K562 (cell line): Measurements from ENCODE around the gene SAFB. TPM values are rescaled to one million over a fixed set of nuclear protein-coding genes. Genes with fewer than 3 reads are reported as not detected.

ENCODE experiments used
- BCOR ChIP-seq: fragments of 450-650 bp; IDR thresholded peaks from 2 replicates; pipeline ENCODE4 v1.6.1; 2016
- BHLHE40 ChIP-seq: IDR thresholded peaks from 2 replicates; pipeline ENCODE4 v1.6.1; 2011; ENCODE audit warnings: low read length, improper control_type of control experiment
- DDX20 ChIP-seq: fragments of 450-650 bp; IDR thresholded peaks from 2 replicates; pipeline ENCODE4 v1.6.1; 2016; ENCODE audit warnings: missing genetic modification characterization, low read depth, mild to moderate bottlenecking, missing compliant biosample characterization, moderate library complexity
- EP300 ChIP-seq: IDR thresholded peaks from 2 replicates; pipeline ENCODE4 v1.6.1; 2012; ENCODE audit warnings: low read length, improper control_type of control experiment
- GABPA ChIP-seq: fragments of 200-800 bp; sonication (Bioruptor generic); conservative IDR thresholded peaks from 2 replicates; pipeline ENCODE4 v1.6.1; 2016; ENCODE audit warnings: low read depth, missing genetic modification characterization, missing compliant biosample characterization
- KLF16 ChIP-seq: IDR thresholded peaks from 2 replicates; pipeline ENCODE4 v1.6.1; 2016; ENCODE audit warnings: antibody characterized with exemption
- LCOR ChIP-seq: sonication (generic); formaldehyde crosslinking; IDR thresholded peaks from 2 replicates; pipeline ENCODE4 v1.8.0; 2022; ENCODE audit warnings: mild to moderate bottlenecking, missing genetic modification reagents
- MTA2 ChIP-seq: fragments of 450-650 bp; IDR thresholded peaks from 2 replicates; pipeline ENCODE4 v1.6.1; 2016; ENCODE audit warnings: low read depth
- NR4A1 ChIP-seq, 2 experiments: fragments of 250-450 bp in 1 of 2; fragments of 450-650 bp in 1 of 2; sonication (Bioruptor Pico) in 1 of 2; IDR thresholded peaks; 2 replicates each; pipeline versions ENCODE4 v1.4.0 to v1.6.1; 2016 to 2020; ENCODE audit warnings: mild to moderate bottlenecking in 2 of 2, missing compliant biosample characterization in 1 of 2, missing genetic modification characterization in 1 of 2, moderate library complexity in 1 of 2
- PCBP2 ChIP-seq: fragments of 200-400 bp; formaldehyde crosslinking; IDR thresholded peaks from 2 replicates; pipeline ENCODE4 v1.6.1; 2018; ENCODE audit warnings: low read length, low read depth, mild to moderate bottlenecking, moderate library complexity; ENCODE audit not compliant: poor library complexity, severe bottlenecking
- PHF20 ChIP-seq: fragments of 450-650 bp; IDR thresholded peaks from 2 replicates; pipeline ENCODE4 v1.6.1; 2018; ENCODE audit not compliant: partially characterized antibody
- RBM22 ChIP-seq: fragments of 200-400 bp; formaldehyde crosslinking; IDR thresholded peaks from 2 replicates; pipeline ENCODE4 v1.6.1; 2018; ENCODE audit warnings: low read length, low read depth; ENCODE audit not compliant: poor library complexity, severe bottlenecking
- SAFB ChIP-seq: fragments of 200-400 bp; formaldehyde crosslinking; IDR thresholded peaks from 2 replicates; pipeline ENCODE4 v1.6.1; 2017; ENCODE audit warnings: low read depth, low read length, borderline replicate concordance
- SP1 ChIP-seq: sonication (generic); formaldehyde crosslinking; IDR thresholded peaks from 2 replicates; pipeline ENCODE4 v1.8.1; 2022; ENCODE audit warnings: mild to moderate bottlenecking, missing genetic modification reagents
- TBL1XR1 ChIP-seq, 2 experiments: IDR thresholded peaks; 2 replicates each; pipeline ENCODE4 v1.6.1; 2012; ENCODE audit warnings: improper control_type of control experiment in 2 of 2, low read length in 2 of 2, mild to moderate bottlenecking in 1 of 2
- XRCC5 ChIP-seq: fragments of 200-400 bp; formaldehyde crosslinking; IDR thresholded peaks from 2 replicates; pipeline ENCODE4 v1.6.1; 2017; ENCODE audit warnings: low read depth, mild to moderate bottlenecking, low read length
- ZBTB8A ChIP-seq: fragments of 450-650 bp; IDR thresholded peaks from 2 replicates; pipeline ENCODE4 v1.6.1; 2018; ENCODE audit warnings: mild to moderate bottlenecking, moderate library complexity; ENCODE audit not compliant: partially characterized antibody
- ZNF121 ChIP-seq: sonication (generic); formaldehyde crosslinking; conservative IDR thresholded peaks from 2 replicates; pipeline ENCODE4 v1.8.0; 2022; ENCODE audit warnings: missing genetic modification reagents
- ZNF174 ChIP-seq: fragments of 250-450 bp; sonication (Bioruptor Pico); IDR thresholded peaks from 2 replicates; pipeline ENCODE4 v1.4.0; 2020; ENCODE audit warnings: mild to moderate bottlenecking
- ZNF197 ChIP-seq: fragments of 200-800 bp; sonication (Bioruptor generic); IDR thresholded peaks from 2 replicates; pipeline ENCODE4 v1.6.1; 2016; ENCODE audit warnings: low read depth, missing genetic modification characterization, missing compliant biosample characterization
- ZNF253 ChIP-seq: fragments of 250-450 bp; sonication (Bioruptor Pico); conservative IDR thresholded peaks from 2 replicates; pipeline ENCODE4 v1.6.1; 2021; ENCODE audit warnings: mild to moderate bottlenecking
- ZNF695 ChIP-seq: fragments of 450-650 bp; formaldehyde crosslinking; IDR thresholded peaks from 2 replicates; pipeline ENCODE4 v1.4.0; 2020; ENCODE audit warnings: mild to moderate bottlenecking, moderate library complexity
- polyA plus RNA-seq, 8 experiments: library from polyadenylated mRNA; depleted of rRNA in 4 of 8; stranded (reverse) in 5 of 8; unstranded in 3 of 8; fragments of >200 nt; fragmentation: Nextera tagmentation in 2 of 8; fragmentation: Illumina TruSeq in 1 of 8; extraction: Ambion mirVana in 2 of 8; extraction: Trizol in 1 of 8; gene quantifications; 2 replicates each; pipeline versions ENCODE4 v1.2.1 to v1.2.3, GENCODE V29; 2011 to 2014; ENCODE audit warnings: inconsistent platforms in 1 of 8, missing spikeins in 1 of 8
- total RNA-seq, 7 experiments: library from RNA; depleted of rRNA in 6 of 7; stranded (reverse); fragments of >200 nt in 6 of 7; fragmentation: Illumina TruSeq in 2 of 7; extraction: Trizol in 2 of 7; gene quantifications; 2 replicates each; pipeline versions ENCODE4 v1.2.1 to v1.2.3, GENCODE V29; 2011 to 2021; ENCODE audit warnings: low replicate concordance in 1 of 7
- TF ChIP-seq, protein P1 (sequence below): fragments of 250-450 bp; sonication (Bioruptor Pico); IDR thresholded peaks from 2 replicates; pipeline ENCODE4 v1.8.0; 2021; ENCODE audit warnings: borderline replicate concordance, mild to moderate bottlenecking, moderate library complexity; ENCODE audit not compliant: poor library complexity, severe bottlenecking
- TF ChIP-seq, protein P2 (sequence below): fragments of 450-650 bp; IDR thresholded peaks from 2 replicates; pipeline ENCODE4 v1.6.1; 2018; ENCODE audit warnings: mild to moderate bottlenecking, low read depth; ENCODE audit not compliant: partially characterized antibody
- TF ChIP-seq, protein P3 (sequence below): fragments of 250-450 bp; sonication (Bioruptor Pico); IDR thresholded peaks from 2 replicates; pipeline ENCODE4 v1.8.0; 2022; ENCODE audit warnings: inconsistent platforms, mild to moderate bottlenecking, moderate library complexity, borderline replicate concordance
- TF ChIP-seq, protein P4 (sequence below): IDR thresholded peaks from 2 replicates; pipeline ENCODE4 v1.6.1; 2014; ENCODE audit warnings: antibody characterized with exemption

The SAFB gene
- total and polyA plus RNA-seq, 9 of the 15 experiments (the other 6 are each of a cell fraction or from before 2014, with no cell fraction given) = 1.1 to 151 (median 83.1) TPM

DNA sequence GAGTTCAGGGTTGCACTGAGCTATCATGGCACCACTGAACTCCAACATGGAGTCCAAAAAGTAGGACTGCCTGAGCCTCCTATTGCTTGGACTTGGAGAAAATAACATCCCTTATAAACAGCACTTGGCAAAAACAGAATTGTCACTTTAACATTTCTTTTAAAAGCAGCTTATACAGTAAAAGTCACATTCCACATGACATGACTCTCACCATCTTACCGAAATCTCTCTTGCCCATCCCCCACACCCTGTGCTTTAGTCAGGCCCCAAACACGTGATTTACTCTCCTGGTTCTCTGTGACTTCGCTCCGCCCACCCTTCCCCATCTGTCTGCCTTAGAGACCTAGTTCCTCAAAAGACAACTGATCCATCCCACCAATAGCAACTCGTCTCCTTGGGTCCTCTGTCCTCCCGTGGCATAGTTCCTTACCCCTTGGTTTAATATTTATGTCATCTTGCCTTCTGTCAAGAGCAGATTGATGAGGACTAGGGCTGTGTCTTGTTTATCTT is 4.6 kb downstream of the SAFB start (continued):
- TF ChIP-seq ZNF253 = no peak
- TF ChIP-seq ZNF197 (CRISPR knock-in tag) = peak; percentile 99
- TF ChIP-seq MTA2 = no peak
- TF ChIP-seq ZNF174 = peak; percentile 85; the same call in 1 of the 2 replicates
- TF ChIP-seq, protein P1, sequence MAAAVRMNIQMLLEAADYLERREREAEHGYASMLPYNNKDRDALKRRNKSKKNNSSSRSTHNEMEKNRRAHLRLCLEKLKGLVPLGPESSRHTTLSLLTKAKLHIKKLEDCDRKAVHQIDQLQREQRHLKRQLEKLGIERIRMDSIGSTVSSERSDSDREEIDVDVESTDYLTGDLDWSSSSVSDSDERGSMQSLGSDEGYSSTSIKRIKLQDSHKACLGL (CRISPR knock-in tag) = peak; percentile 66
- TF ChIP-seq EP300 = peak; percentile 58
- TF ChIP-seq KLF16 = no peak
- TF ChIP-seq PCBP2 = no peak
- no peak for TF ChIP-seq RBM22
- peak; percentile 95 for TF ChIP-seq NR4A1 (CRISPR knock-in tag; IDR thresholded peaks at IDR 0.05)
- TF ChIP-seq NR4A1 (tag; IDR thresholded peaks at IDR 0.05) = peak; percentile 98
- TF ChIP-seq BCOR = no peak
- no peak for TF ChIP-seq LCOR (CRISPR knock-in tag)
- TF ChIP-seq TBL1XR1 (IDR thresholded peaks at IDR 0.05; ENCODE audit: low read length in 2 of 2) = no peak
- TF ChIP-seq, protein P2, sequence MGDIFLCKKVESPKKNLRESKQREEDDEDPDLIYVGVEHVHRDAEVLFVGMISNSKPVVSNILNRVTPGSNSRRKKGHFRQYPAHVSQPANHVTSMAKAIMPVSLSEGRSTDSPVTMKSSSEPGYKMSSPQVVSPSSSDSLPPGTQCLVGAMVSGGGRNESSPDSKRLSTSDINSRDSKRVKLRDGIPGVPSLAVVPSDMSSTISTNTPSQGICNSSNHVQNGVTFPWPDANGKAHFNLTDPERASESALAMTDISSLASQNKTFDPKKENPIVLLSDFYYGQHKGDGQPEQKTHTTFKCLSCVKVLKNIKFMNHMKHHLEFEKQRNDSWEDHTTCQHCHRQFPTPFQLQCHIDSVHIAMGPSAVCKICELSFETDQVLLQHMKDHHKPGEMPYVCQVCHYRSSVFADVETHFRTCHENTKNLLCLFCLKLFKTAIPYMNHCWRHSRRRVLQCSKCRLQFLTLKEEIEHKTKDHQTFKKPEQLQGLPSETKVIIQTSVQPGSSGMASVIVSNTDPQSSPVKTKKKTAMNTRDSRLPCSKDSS = no peak
- TF ChIP-seq ZNF695 (CRISPR knock-in tag) = no peak
- no peak for TF ChIP-seq ZNF121 (CRISPR knock-in tag)
- no peak for TF ChIP-seq PHF20
- TF ChIP-seq, protein P3, sequence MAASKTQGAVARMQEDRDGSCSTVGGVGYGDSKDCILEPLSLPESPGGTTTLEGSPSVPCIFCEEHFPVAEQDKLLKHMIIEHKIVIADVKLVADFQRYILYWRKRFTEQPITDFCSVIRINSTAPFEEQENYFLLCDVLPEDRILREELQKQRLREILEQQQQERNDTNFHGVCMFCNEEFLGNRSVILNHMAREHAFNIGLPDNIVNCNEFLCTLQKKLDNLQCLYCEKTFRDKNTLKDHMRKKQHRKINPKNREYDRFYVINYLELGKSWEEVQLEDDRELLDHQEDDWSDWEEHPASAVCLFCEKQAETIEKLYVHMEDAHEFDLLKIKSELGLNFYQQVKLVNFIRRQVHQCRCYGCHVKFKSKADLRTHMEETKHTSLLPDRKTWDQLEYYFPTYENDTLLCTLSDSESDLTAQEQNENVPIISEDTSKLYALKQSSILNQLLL (CRISPR knock-in tag) = no peak
- TF ChIP-seq GABPA (tag) = peak; percentile 46; the same call in 1 of the 2 replicates
- TF ChIP-seq ZBTB8A = no peak
- peak; percentile 98 for TF ChIP-seq BHLHE40
- peak; percentile 49; the same call in 1 of the 2 replicates for TF ChIP-seq SP1 (CRISPR knock-in tag)
- TF ChIP-seq XRCC5 = no peak
- TF ChIP-seq, protein P4, sequence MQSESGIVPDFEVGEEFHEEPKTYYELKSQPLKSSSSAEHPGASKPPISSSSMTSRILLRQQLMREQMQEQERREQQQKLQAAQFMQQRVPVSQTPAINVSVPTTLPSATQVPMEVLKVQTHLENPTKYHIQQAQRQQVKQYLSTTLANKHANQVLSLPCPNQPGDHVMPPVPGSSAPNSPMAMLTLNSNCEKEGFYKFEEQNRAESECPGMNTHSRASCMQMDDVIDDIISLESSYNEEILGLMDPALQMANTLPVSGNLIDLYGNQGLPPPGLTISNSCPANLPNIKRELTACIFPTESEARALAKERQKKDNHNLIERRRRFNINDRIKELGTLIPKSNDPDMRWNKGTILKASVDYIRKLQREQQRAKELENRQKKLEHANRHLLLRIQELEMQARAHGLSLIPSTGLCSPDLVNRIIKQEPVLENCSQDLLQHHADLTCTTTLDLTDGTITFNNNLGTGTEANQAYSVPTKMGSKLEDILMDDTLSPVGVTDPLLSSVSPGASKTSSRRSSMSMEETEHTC = peak; percentile 88
- TF ChIP-seq SAFB = no peak
- peak; percentile 97 for TF ChIP-seq DDX20 (tag)
